Activated T-helper 1 cell treated with anti-CD3 and anti-CD28 coated beads, Interleukin-12 subunit alpha, Interleukin-12 subunit beta, Interleukin-2, Interleukin-4 antibody, amounts not matched to agents 30 ng/mL and 10 ng/mL and 1 ng/mL, durations not matched to agents 14 hours and 24 hours and 36 hours (primary cell): ENCODE measurements around the gene ONECUT1. TPM values are rescaled to one million over a fixed set of nuclear protein-coding genes. Genes with fewer than 3 reads are reported as not detected.

ENCODE experiments used
- DNase-seq: peaks from one replicate; pipeline ENCODE4 v3.0.0; 2021; ENCODE audit warnings: low spot score
- H3K27ac Mint-ChIP-seq: one replicate; pipeline ENCODE4 v1.8.0; 2021; ENCODE audit warnings: mild to moderate bottlenecking, mixed read lengths
- H3K27me3 Mint-ChIP-seq: one replicate; pipeline ENCODE4 v1.8.0; 2022; ENCODE audit warnings: mild to moderate bottlenecking, moderate library complexity, mixed read lengths; ENCODE audit not compliant: insufficient read depth
- H3K36me3 Mint-ChIP-seq: one replicate; pipeline ENCODE4 v1.8.0; 2021; ENCODE audit warnings: low read depth, mixed read lengths
- H3K4me1 Mint-ChIP-seq: one replicate; pipeline ENCODE4 v1.8.0; 2021; ENCODE audit warnings: low read depth, mixed read lengths
- H3K4me3 Mint-ChIP-seq: one replicate; pipeline ENCODE4 v1.8.0; 2021; ENCODE audit warnings: mild to moderate bottlenecking, moderate library complexity, mixed read lengths
- H3K9me3 Mint-ChIP-seq: one replicate; pipeline ENCODE4 v1.8.0; 2021; ENCODE audit warnings: mixed read lengths
- intact Hi-C: fragments of 100-400 bp; cut with micrococcal nuclease; formaldehyde crosslinking; loops from one replicate; pipeline ENCODE4 v1.15.1; 2024
- total RNA-seq: library from RNA; stranded (reverse); gene quantifications from 2 replicates; pipeline ENCODE4 v1.2.3, GENCODE V29; 2022

ONECUT1 gene
- total RNA-seq, 1 donor from 2014 or later, result not detected

- Mint-ChIP-seq H3K27ac (no peak overlapping the region), H3K4me3 (no peak overlapping the region)
Observed at GRCh38 chr15:52710708-52711389, 79.3 kb downstream of the ONECUT1 start.

GRCh38 chr15:52710050-52710707 is 80.0 kb downstream of the ONECUT1 start:
- H3K4me1 Mint-ChIP-seq, result peaks cover 6% of the 10 kb centered on the region
- DNase-seq, result no peak
- no peak overlapping the region for H3K4me3 Mint-ChIP-seq
- peaks cover 8% of the 10 kb centered on the region for H3K27me3 Mint-ChIP-seq
- H3K9me3 Mint-ChIP-seq, result no peaks in the 10 kb centered on the region
- H3K27ac Mint-ChIP-seq, result no peak overlapping the region
- H3K36me3 Mint-ChIP-seq, result no peaks in the 10 kb centered on the region
- intact Hi-C loops, result no loop called here

More at GRCh38 chr15:52710708-52711389, 79.3 kb downstream of the ONECUT1 start:
- intact Hi-C loops, result no loop called here
- H3K9me3 Mint-ChIP-seq, result no peaks in the 10 kb centered on the region
- peaks cover 10% of the 10 kb centered on the region for H3K27me3 Mint-ChIP-seq
- peaks cover 6% of the 10 kb centered on the region for H3K4me1 Mint-ChIP-seq
- no peaks in the 10 kb centered on the region for H3K36me3 Mint-ChIP-seq
- no peak for DNase-seq

- Mint-ChIP-seq H3K9me3 (no peaks in the 10 kb centered on the region), H3K27ac (no peak overlapping the region), H3K36me3 (no peaks in the 10 kb centered on the region), H3K4me3 (no peak overlapping the region), H3K27me3 (peaks cover 11% of the 10 kb centered on the region), H3K4me1 (peaks cover 6% of the 10 kb centered on the region)
- intact Hi-C loops, result no loop called here
- no peak for DNase-seq
Observed at GRCh38 chr15:52709187-52709981, 80.8 kb downstream of the ONECUT1 start.

Other genes with a start within 250 kb of the ONECUT1 start
- 195 and 216 TPM in 2 replicates for gene ARPP19, start 221.3 kb downstream of the ONECUT1 start, total RNA-seq
- 14.8 and 16.5 TPM in 2 replicates for gene ATOSA, start 110.9 kb downstream of the ONECUT1 start, total RNA-seq